Endothelial cell of umbilical vein (primary cell): Measurements from ENCODE around the gene LSM3. TPM values are rescaled to one million over a fixed set of nuclear protein-coding genes. Genes with fewer than 3 reads are reported as not detected.

Experiments
- BruUV-seq: library from RNA; stranded (reverse); fragments of 400-500 nt; replicated peaks from 2 replicates; lab custom pipeline; 2021; lab: Mats Ljungman, UMichigan
- CTCF ChIA-PET: fragments of 300-600, 350-600 bp; sonication (Branson Sonifier 250); formaldehyde crosslinking; loops from one replicate; lab custom pipeline; 2021; ENCODE audit warnings: antibody characterized with exemption, inconsistent platforms; lab: Charles Lee
- POLR2A ChIA-PET: fragments of 300-600, 350-600 bp; sonication (Branson Sonifier 250); formaldehyde crosslinking; loops from one replicate; lab custom pipeline; 2021; ENCODE audit warnings: antibody characterized with exemption, inconsistent platforms; lab: Charles Lee
- DNase-seq: peaks from one replicate; pipeline ENCODE4 v3.0.0-alpha.2; 2011; ENCODE audit warnings: low read depth, low spot score
- FAIRE-seq: peaks from 2 replicates; lab custom pipeline; 2011; peaks lifted over from hg19 to GRCh38; lab: Jason Lieb, UNC
- H2AFZ ChIP-seq: 2 replicates; pipeline ENCODE4 v1.6.0; 2012; ENCODE audit warnings: low read depth, low read length, control low read depth, inconsistent platforms
- H3K27ac ChIP-seq: 2 replicates; pipeline ENCODE4 v1.5.1; 2011; ENCODE audit warnings: low read depth, mild to moderate bottlenecking, control low read depth, low read length, moderate library complexity; ENCODE audit not compliant: insufficient read depth
- H3K27me3 ChIP-seq, 2 experiments: 2 replicates each; pipeline versions ENCODE4 v1.6.0 to v1.6.1; 2011; ENCODE audit warnings: low read length in 2 of 2, mixed read lengths in 1 of 2; ENCODE audit not compliant: control insufficient read depth in 2 of 2, insufficient read depth in 2 of 2
- H3K36me3 ChIP-seq, 2 experiments: 2 replicates in 1 of 2; 3 replicates in 1 of 2; pipeline ENCODE4 v1.5.1; 2011; ENCODE audit warnings: low read length in 2 of 2, mild to moderate bottlenecking in 1 of 2, moderate library complexity in 1 of 2; ENCODE audit not compliant: control insufficient read depth in 2 of 2, insufficient read depth in 2 of 2; ENCODE audit errors: extremely low read depth in 1 of 2
- H3K4me1 ChIP-seq: 3 replicates; pipeline ENCODE4 v1.5.1; 2011; ENCODE audit warnings: mild to moderate bottlenecking, low read length; ENCODE audit not compliant: control insufficient read depth, insufficient read depth; ENCODE audit errors: extremely low read depth
- H3K4me2 ChIP-seq: 2 replicates; pipeline ENCODE4 v1.6.1; 2011; ENCODE audit warnings: low read length, control low read depth, mixed read lengths; ENCODE audit not compliant: insufficient read depth
- H3K4me3 ChIP-seq, 3 experiments: fragments of 200-600 bp in 1 of 3; sonication (generic), shearing (Covaris generic) in 1 of 3; replicated peaks in 1 of 3; 2 replicates each; pipeline ENCODE4 v1.5.1; 2011 to 2016; ENCODE audit warnings: control low read depth in 3 of 3, low read length in 3 of 3, mild to moderate bottlenecking in 2 of 3, inconsistent platforms in 1 of 3, low read depth in 1 of 3, moderate library complexity in 1 of 3; ENCODE audit not compliant: insufficient read depth in 1 of 3
- H3K79me2 ChIP-seq: 2 replicates; pipeline ENCODE4 v1.6.0; 2012; ENCODE audit warnings: low read length, inconsistent platforms; ENCODE audit not compliant: control insufficient read depth, insufficient read depth
- H3K9ac ChIP-seq: replicated peaks from 2 replicates; pipeline ENCODE3; 2011; ENCODE audit warnings: low read length, control low read depth; ENCODE audit not compliant: insufficient read depth; ENCODE audit errors: extremely low read depth
- H3K9me1 ChIP-seq: replicated peaks from 3 replicates; pipeline ENCODE4 v1.6.0; 2011; ENCODE audit warnings: mild to moderate bottlenecking, low read length; ENCODE audit not compliant: control insufficient read depth, insufficient read depth; ENCODE audit errors: extremely low read depth
- H3K9me3 ChIP-seq: replicated peaks from 2 replicates; pipeline ENCODE4 v1.5.1; 2012; ENCODE audit warnings: low read length, inconsistent platforms; ENCODE audit not compliant: control insufficient read depth, insufficient read depth
- H4K20me1 ChIP-seq: replicated peaks from 2 replicates; pipeline ENCODE3; 2011; ENCODE audit warnings: mild to moderate bottlenecking, low read length; ENCODE audit not compliant: control insufficient read depth, insufficient read depth; ENCODE audit errors: extremely low read depth
- CTCF ChIP-seq, 2 donors: IDR thresholded peaks; 1 replicate in 1 of 2; 2 replicates in 1 of 2; pipeline ENCODE4 v1.5.1; 2011; ENCODE audit warnings: low read length in 2 of 2, mild to moderate bottlenecking in 2 of 2, moderate library complexity in 2 of 2, control low read depth in 1 of 2, inconsistent platforms in 1 of 2, low read depth in 1 of 2; ENCODE audit not compliant: insufficient read depth in 1 of 2; ENCODE audit errors: extremely low read depth in 1 of 2
- FOS ChIP-seq: IDR thresholded peaks from 2 replicates; pipeline ENCODE4 v1.6.1; 2011; ENCODE audit warnings: mild to moderate bottlenecking, low read length, moderate library complexity, borderline replicate concordance; ENCODE audit not compliant: insufficient read depth
- JUN ChIP-seq: IDR thresholded peaks from 2 replicates; pipeline ENCODE4 v1.6.1; 2011; ENCODE audit warnings: borderline replicate concordance, low read depth; ENCODE audit not compliant: insufficient read length, insufficient read depth
- MAX ChIP-seq: IDR thresholded peaks from 2 replicates; pipeline ENCODE4 v1.6.1; 2011; ENCODE audit not compliant: insufficient read depth, insufficient read length
- MYC ChIP-seq: IDR thresholded peaks from one replicate; pipeline ENCODE4 v1.6.1; 2011; ENCODE audit warnings: mild to moderate bottlenecking, low read depth, low read length
- POLR2A ChIP-seq: IDR thresholded peaks from 2 replicates; pipeline ENCODE4 v1.6.1; 2012; ENCODE audit warnings: low read depth, mild to moderate bottlenecking, control low read depth, low read length
- dilution Hi-C: fragments of 300-500 bp; cut with MboI; formaldehyde crosslinking; loops from one replicate; pipeline ENCODE4 v1.15.0; 2019; ENCODE audit warnings: low sequenced_read_pairs; ENCODE audit not compliant: extremely low pct_ligation_motif_present
- intact Hi-C: fragments of 100-400 bp; cut with micrococcal nuclease; formaldehyde crosslinking; loops from one replicate; pipeline ENCODE4 v1.10.0; 2022
- polyA plus RNA-seq, 4 experiments: library from polyadenylated mRNA; depleted of rRNA in 3 of 4; stranded (reverse) in 3 of 4; unstranded in 1 of 4; fragments of >200 nt; gene quantifications; 2 replicates each; pipeline versions ENCODE4 v1.2.1 to v1.2.3, GENCODE V29; 2011 to 2012; ENCODE audit warnings: missing spikeins in 1 of 4
- total RNA-seq: library from RNA; stranded (reverse); gene quantifications from 2 replicates; pipeline ENCODE4 v1.2.3, GENCODE V29; 2021

The LSM3 gene
- total and polyA plus RNA-seq, 2 donors (not counting 3 experiments of a cell fraction or from before 2014, with no cell fraction given) = 4.4 to 13.0 TPM

GRCh38 chr3:14216257-14217048, 37.8 kb downstream of the LSM3 start:
- TF ChIP-seq CTCF (IDR thresholded peaks at IDR 0.05; ENCODE audit: extremely low read depth in 1 of 2, insufficient read depth in 1 of 2, low read depth in 1 of 2, low read length in 2 of 2) (peak; percentile 42 to 69), MAX (peak; percentile 72), JUN (no peak), MYC (no peak), FOS (no peak), POLR2A (no peak)
- CTCF ChIA-PET = interaction anchor here (0.5 to 3.2 kb wide), 4 partner anchors 12 to 320 kb away, joined by 3 to 31 read pairs (median 4); no protein-coding TSS in a partner anchor
- dilution Hi-C loops (no loop called here), intact Hi-C loops (no loop called here)
- no TSS peak for BruUV-seq
- Histone ChIP-seq H3K27ac (no peak overlapping the region), H3K79me2 (no peaks in the 10 kb centered on the region), H3K4me1 (no peaks in the 10 kb centered on the region), H2AFZ (peak overlapping the region; percentile 88), H3K27me3 (no peaks in the 10 kb centered on the region), H3K4me2 (peak overlapping the region; percentile 66), H3K36me3 (no peaks in the 10 kb centered on the region), H3K9ac (peak overlapping the region; percentile 12), H3K4me3 (peak overlapping the region in 2 of 3 experiments; percentile 17 to 49), H3K9me1 (no peaks in the 10 kb centered on the region), H3K9me3 (no peaks in the 10 kb centered on the region), H4K20me1 (no peaks in the 10 kb centered on the region)
- POLR2A ChIA-PET = no interaction called here
- DNase-seq = peak; percentile 83
- FAIRE-seq = peak; percentile 72
